HG03175 (cell line): Measurements from ENCODE around the gene SCAMP3.
A peak's percentile ranks its signal among the peaks of the same experiment; 100 is the strongest.
"Not testable (repeated sequence)": the region's sequence is repeated elsewhere in the genome, so short reads cannot be mapped to it uniquely, and the experiment has no call there.

Experiments used
- ATAC-seq: cut with Tn5 transposase; IDR thresholded peaks from one replicate; pipeline ENCODE4 v1.9.1; 2021; ENCODE audit warnings: mild to moderate bottlenecking, moderate library complexity; ENCODE audit not compliant: unreplicated experiment

SCAMP3 gene

GRCh38 chr1:155232001-155232978 is 29.9 kb downstream of the SCAMP3 start:
- ATAC-seq = not testable (repeated sequence)

- ATAC-seq = not testable (repeated sequence)
Measured at GRCh38 chr1:155231302-155231701, 30.9 kb downstream of the SCAMP3 start.

GRCh38 chr1:155228096-155228427 is 34.1 kb downstream of the SCAMP3 start:
- no peak for ATAC-seq

GRCh38 chr1:155227261-155228095 is 34.7 kb downstream of the SCAMP3 start:
- peak; percentile 90 for ATAC-seq

GRCh38 chr1:155226910-155227260 is 35.3 kb downstream of the SCAMP3 start:
- no peak for ATAC-seq

- peak; percentile 45 for ATAC-seq
Measured at GRCh38 chr1:155226188-155226909, 35.8 kb downstream of the SCAMP3 start.

- ATAC-seq = not testable (repeated sequence)
Measured at GRCh38 chr1:155225404-155225759, 36.8 kb downstream of the SCAMP3 start.

- ATAC-seq = no peak
Measured at GRCh38 chr1:155223047-155223446, 39.1 kb downstream of the SCAMP3 start.

- ATAC-seq = not testable (repeated sequence)
Measured at GRCh38 chr1:155220211-155220965, 41.8 kb downstream of the SCAMP3 start.

GRCh38 chr1:155219592-155220031 is 42.5 kb downstream of the SCAMP3 start:
- no peak for ATAC-seq

GRCh38 chr1:155218854-155219591 is 43.1 kb downstream of the SCAMP3 start:
- no peak for ATAC-seq

- ATAC-seq = not testable (repeated sequence)
Measured at GRCh38 chr1:155214702-155215101, 47.5 kb downstream of the SCAMP3 start.

GRCh38 chr1:155212051-155212440 is 50.1 kb downstream of the SCAMP3 start:
- not testable (repeated sequence) for ATAC-seq

- ATAC-seq = not testable (repeated sequence)
Measured at GRCh38 chr1:155211381-155212050, 50.6 kb downstream of the SCAMP3 start.

GRCh38 chr1:155210314-155211104 is 51.7 kb downstream of the SCAMP3 start:
- ATAC-seq = no peak

GRCh38 chr1:155209312-155209721 is 52.8 kb downstream of the SCAMP3 start:
- no peak for ATAC-seq

GRCh38 chr1:155208541-155209311 is 53.4 kb downstream of the SCAMP3 start, which contains the start of gene MTX1:
Gene MTX1, plus strand, starts transcription at chr1:155208695. Its CDS starts 110 bp downstream, at chr1:155208805.
- peak; percentile 80 for ATAC-seq
